ENCODE results near the gene DGKK. TPM values are rescaled to one million over a fixed set of nuclear protein-coding genes. Genes with fewer than 3 reads are reported as not detected.

DGKK gene
- total and polyA plus RNA-seq, 2 of the 13 experiments (the other 11 are each of a cell fraction or from before 2014, with no cell fraction given) = 11.0 to 24.0 TPM

- Histone ChIP-seq H3K4me2 (ENCODE audit: low read depth, low read length) (no peak overlapping the region), H3K27me3 (ENCODE audit: control insufficient read depth in 1 of 2, insufficient read depth in 2 of 2, low read length in 2 of 2) (no peaks in the 10 kb centered on the region), H3K79me2 (ENCODE audit: insufficient read depth, low read length) (no peaks in the 10 kb centered on the region), H4K20me1 (ENCODE audit: insufficient read depth, low read length) (no peaks in the 10 kb centered on the region), H3K9me3 (ENCODE audit: low read length) (no peaks in the 10 kb centered on the region), H3K4me1 (ENCODE audit: insufficient read depth, low read length) (peaks cover 34% of the 10 kb centered on the region), H3K4me3 (replicated peaks in 1 of 3; ENCODE audit: insufficient read depth in 1 of 3, low read depth in 2 of 3, low read length in 3 of 3) (no peak overlapping the region), H3K9ac (ENCODE audit: insufficient read depth, low read depth, low read length) (no peak overlapping the region), H2AFZ (ENCODE audit: low read length) (no peak overlapping the region), H3K27ac (ENCODE audit: extremely low read length, insufficient read depth, low read length) (no peak overlapping the region), H3K36me3 (replicated peaks in 1 of 2; ENCODE audit: control insufficient read depth in 1 of 2, insufficient read depth in 2 of 2, low read length in 2 of 2) (no peaks in the 10 kb centered on the region)
- BruUV-seq (replicated peaks) = no TSS peak
- peak; percentile 38; the same call in 1 of the 2 replicates for TF ChIP-seq MAFF (IDR thresholded peaks at IDR 0.05; ENCODE audit: low read depth, low read length)
- no peak for TF ChIP-seq ZNF224 (CRISPR knock-in tag; IDR thresholded peaks at IDR 0.05)
- peak in 1 of 2 experiments; percentile 65; a peak in 2 of 4 replicates for TF ChIP-seq MAFK (conservative IDR thresholded peaks at IDR 0.05 in 1 of 2, IDR thresholded peaks at IDR 0.05 in 1 of 2; ENCODE audit: low read length in 2 of 2)
- no peak for TF ChIP-seq PATZ1 (CRISPR knock-in tag; IDR thresholded peaks at IDR 0.05)
- no peak for TF ChIP-seq ZNF788 (CRISPR knock-in tag; IDR thresholded peaks at IDR 0.05; ENCODE audit: borderline replicate concordance)
- in situ Hi-C loops (cut with HindIII; ENCODE audit: extremely low pct_ligation_motif_present, low pct_unique_long_range_greater_than_20kb) (no loop called here), intact Hi-C loops (cut with micrococcal nuclease; ENCODE audit: unreplicated experiment) (no loop called here)
- no peak for ATAC-seq
- FAIRE-seq = no peak
- CTCF ChIA-PET (ENCODE audit: low intra/inter-chr PET ratio, low total read pairs) = no interaction called here
- no peak for DNase-seq (ENCODE audit: low spot score)
- POLR2A ChIA-PET = no interaction called here
Observed at GRCh38 chrX:50452782-50453181, 17.8 kb downstream of the DGKK start.

- WGBS (ENCODE audit: low lambda C conversion rate) = 20% methylated on average over 1 of the region's 1 CpG
- Histone ChIP-seq H3K4me3 (replicated peaks in 1 of 3; ENCODE audit: insufficient read depth in 1 of 3, low read depth in 2 of 3, low read length in 3 of 3) (no peak overlapping the region), H3K9ac (ENCODE audit: insufficient read depth, low read depth, low read length) (no peak overlapping the region), H3K36me3 (replicated peaks in 1 of 2; ENCODE audit: control insufficient read depth in 1 of 2, insufficient read depth in 2 of 2, low read length in 2 of 2) (no peaks in the 10 kb centered on the region), H3K79me2 (ENCODE audit: insufficient read depth, low read length) (no peaks in the 10 kb centered on the region), H3K4me1 (ENCODE audit: insufficient read depth, low read length) (peaks cover 39% of the 10 kb centered on the region), H4K20me1 (ENCODE audit: insufficient read depth, low read length) (no peaks in the 10 kb centered on the region), H3K27me3 (ENCODE audit: control insufficient read depth in 1 of 2, insufficient read depth in 2 of 2, low read length in 2 of 2) (no peaks in the 10 kb centered on the region), H2AFZ (ENCODE audit: low read length) (no peak overlapping the region), H3K9me3 (ENCODE audit: low read length) (no peaks in the 10 kb centered on the region), H3K4me2 (ENCODE audit: low read depth, low read length) (no peak overlapping the region), H3K27ac (ENCODE audit: extremely low read length, insufficient read depth, low read length) (no peak overlapping the region)
- POLR2A ChIA-PET = no interaction called here
- DNase-seq (ENCODE audit: low spot score) (peak; percentile 46), ATAC-seq (no peak), FAIRE-seq (peak; percentile 32)
- in situ Hi-C loops (cut with HindIII; ENCODE audit: extremely low pct_ligation_motif_present, low pct_unique_long_range_greater_than_20kb) (no loop called here), intact Hi-C loops (cut with micrococcal nuclease; ENCODE audit: unreplicated experiment) (no loop called here)
- CTCF ChIA-PET (ENCODE audit: low intra/inter-chr PET ratio, low total read pairs) = no interaction called here
- BruUV-seq (replicated peaks) = no TSS peak
- TF ChIP-seq RARA (CRISPR knock-in tag; IDR thresholded peaks at IDR 0.05) (0 out of 2 replicates have a peak, but pooled peaks have one; percentile 23), ZSCAN9 (CRISPR knock-in tag; IDR thresholded peaks at IDR 0.05; ENCODE audit: borderline replicate concordance) (no peak), ZBTB21 (CRISPR knock-in tag; IDR thresholded peaks at IDR 0.05) (no peak), FOXA1 (IDR thresholded peaks at IDR 0.05) (no peak), FOXA1 (CRISPR knock-in tag; IDR thresholded peaks at IDR 0.05) (peak; percentile 34), NCOA2 (CRISPR knock-in tag; IDR thresholded peaks at IDR 0.05) (peak; percentile 30; the same call in 1 of the 2 replicates), IKZF4 (CRISPR knock-in tag; IDR thresholded peaks at IDR 0.05; ENCODE audit: borderline replicate concordance, low read depth, not compliant biosample characterization) (no peak), FOSL2 (CRISPR knock-in tag; IDR thresholded peaks at IDR 0.05) (peak; percentile 58), ERF (CRISPR knock-in tag; IDR thresholded peaks at IDR 0.05) (no peak), EP300 (IDR thresholded peaks at IDR 0.05; ENCODE audit: low read depth in 2 of 2, low read length in 2 of 2) (0 out of 4 replicates have a peak, but pooled peaks of 1 of the 2 experiments have one; percentile 18), EP300 (CRISPR knock-in tag; IDR thresholded peaks at IDR 0.05; ENCODE audit: borderline replicate concordance) (no peak), ZBTB14 (CRISPR knock-in tag; IDR thresholded peaks at IDR 0.05) (no peak), NFKBIZ (CRISPR knock-in tag; IDR thresholded peaks at IDR 0.05) (no peak), NR3C1 (CRISPR knock-in tag; IDR thresholded peaks at IDR 0.05) (no peak)
Observed at GRCh38 chrX:50450324-50450723, 20.3 kb downstream of the DGKK start.
